Gastroesophageal sphincter (tissue), 4 donors: ENCODE results near the gene CFAP46. TPM values are rescaled to one million over a fixed set of nuclear protein-coding genes. Genes with fewer than 3 reads are reported as not detected.
"Not testable (repeated sequence)": the region's sequence is repeated elsewhere in the genome, so short reads cannot be mapped to it uniquely, and the experiment has no call there.

Experiments
- ATAC-seq: fragments of 150-250 bp; one replicate; pipeline ENCODE4 v1.9.1; 2016; ENCODE audit warnings: mild to moderate bottlenecking, moderate library complexity
- H3K27ac ChIP-seq, 4 donors: fragments of 200-600 bp; sonication (generic) in 3 of 4; 1 replicate in 3 of 4; 2 replicates in 1 of 4; pipeline ENCODE4 v1.5.1; 2016 to 2019
- H3K27me3 ChIP-seq: fragments of 200-600 bp; sonication (generic); one replicate; pipeline ENCODE4 v1.5.1; 2019
- H3K36me3 ChIP-seq, 2 donors: fragments of 200-600 bp; sonication (generic); one replicate each; pipeline ENCODE4 v1.5.1; 2019; ENCODE audit warnings: control low read depth in 1 of 2
- H3K4me1 ChIP-seq, 3 donors: fragments of 200-600 bp; sonication (generic); 1 replicate in 2 of 3; 2 replicates in 1 of 3; pipeline ENCODE4 v1.5.1; 2016 to 2019; ENCODE audit warnings: control low read depth in 2 of 3
- H3K4me3 ChIP-seq, 2 donors: fragments of 200-600 bp; sonication (generic); one replicate each; pipeline ENCODE4 v1.5.1; 2019; ENCODE audit warnings: mild to moderate bottlenecking in 1 of 2, moderate library complexity in 1 of 2
- H3K9me3 ChIP-seq, 3 donors: fragments of 200-600 bp; sonication (generic); one replicate each; pipeline ENCODE4 v1.5.1; 2017 to 2019; ENCODE audit warnings: control low read depth in 2 of 3
- EP300 ChIP-seq: sonication (generic); formaldehyde crosslinking; IDR thresholded peaks from one replicate; pipeline ENCODE4 v1.6.1; 2017; ENCODE audit warnings: antibody characterized with exemption, mild to moderate bottlenecking
- POLR2A ChIP-seq, 2 donors: fragments of 450-650 bp; IDR thresholded peaks; one replicate each; pipeline ENCODE4 v1.6.1; 2017; ENCODE audit warnings: antibody characterized with exemption in 2 of 2, mild to moderate bottlenecking in 2 of 2, moderate library complexity in 1 of 2
- POLR2AphosphoS5 ChIP-seq: sonication (generic); formaldehyde crosslinking; IDR thresholded peaks from one replicate; pipeline ENCODE4 v1.6.1; 2017; ENCODE audit warnings: antibody characterized with exemption
- WGBS, 2 donors: methylation state at CpG; one replicate each; pipeline ENCODE4 v1.1.5; 2018; ENCODE audit warnings: low coverage in 1 of 2; 5-methylcytosine and 5-hydroxymethylcytosine counted together
- total RNA-seq, 4 donors: library from RNA; depleted of rRNA; stranded (reverse); fragments of >200 nt; gene quantifications; one replicate each; pipeline ENCODE4 v1.1.0, GENCODE V29; 2016
- TF ChIP-seq, protein P1 (sequence below), 4 experiments: fragments of 200-600 bp in 2 of 4; fragments of 450-650 bp in 2 of 4; sonication (generic) in 1 of 4; IDR thresholded peaks; one replicate each; pipeline ENCODE4 v1.5.1; 2017 to 2019; ENCODE audit warnings: antibody characterized with exemption in 4 of 4, mild to moderate bottlenecking in 2 of 4, moderate library complexity in 2 of 4

Gene CFAP46
- total RNA-seq, 4 donors from 2014 or later = 0.27 to 2.2 (median 0.30) TPM; not detected in 1

DNA sequence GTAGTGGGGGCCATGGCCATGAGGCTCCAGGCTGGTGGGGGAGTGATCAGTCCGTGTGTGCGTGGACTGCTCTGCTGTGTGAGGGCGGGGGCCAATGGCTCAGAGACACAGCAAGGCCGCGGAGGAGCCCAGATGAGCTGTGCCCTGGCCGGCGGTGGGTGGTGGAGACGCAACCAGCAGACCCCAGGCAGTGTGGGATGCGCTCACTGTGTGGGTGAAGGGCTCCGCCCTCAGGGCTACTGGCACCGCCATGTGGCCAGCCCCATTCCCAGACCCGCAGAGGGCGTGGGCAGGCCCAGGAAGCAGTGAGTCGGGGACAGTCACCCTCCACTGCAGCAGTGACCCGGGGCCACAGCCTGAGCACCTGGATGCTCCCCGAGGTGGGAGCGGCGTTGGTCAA, 165.5 kb downstream of the CFAP46 start:
- WGBS, 2 donors = 73% methylated on average over 3 of the region's 18 CpGs; no CpG with 5 or more reads in 1 of the 2 donors
- no peak for ATAC-seq
- H3K36me3 ChIP-seq = peaks cover 0 to 93% of the 10 kb centered on the region in 2 donors
- TF ChIP-seq POLR2AphosphoS5 (no peak), POLR2A (IDR thresholded peaks at IDR 0.05) (no peak), EP300 (no peak)
- TF ChIP-seq, protein P1, sequence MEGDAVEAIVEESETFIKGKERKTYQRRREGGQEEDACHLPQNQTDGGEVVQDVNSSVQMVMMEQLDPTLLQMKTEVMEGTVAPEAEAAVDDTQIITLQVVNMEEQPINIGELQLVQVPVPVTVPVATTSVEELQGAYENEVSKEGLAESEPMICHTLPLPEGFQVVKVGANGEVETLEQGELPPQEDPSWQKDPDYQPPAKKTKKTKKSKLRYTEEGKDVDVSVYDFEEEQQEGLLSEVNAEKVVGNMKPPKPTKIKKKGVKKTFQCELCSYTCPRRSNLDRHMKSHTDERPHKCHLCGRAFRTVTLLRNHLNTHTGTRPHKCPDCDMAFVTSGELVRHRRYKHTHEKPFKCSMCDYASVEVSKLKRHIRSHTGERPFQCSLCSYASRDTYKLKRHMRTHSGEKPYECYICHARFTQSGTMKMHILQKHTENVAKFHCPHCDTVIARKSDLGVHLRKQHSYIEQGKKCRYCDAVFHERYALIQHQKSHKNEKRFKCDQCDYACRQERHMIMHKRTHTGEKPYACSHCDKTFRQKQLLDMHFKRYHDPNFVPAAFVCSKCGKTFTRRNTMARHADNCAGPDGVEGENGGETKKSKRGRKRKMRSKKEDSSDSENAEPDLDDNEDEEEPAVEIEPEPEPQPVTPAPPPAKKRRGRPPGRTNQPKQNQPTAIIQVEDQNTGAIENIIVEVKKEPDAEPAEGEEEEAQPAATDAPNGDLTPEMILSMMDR (IDR thresholded peaks at IDR 0.05) = no peak
- no peaks in the 10 kb centered on the region for H3K4me1 ChIP-seq
- no peak overlapping the region for H3K4me3 ChIP-seq
- H3K27ac ChIP-seq = no peak overlapping the region
- H3K27me3 ChIP-seq = peaks cover 8% of the 10 kb centered on the region
- H3K9me3 ChIP-seq = no peaks in the 10 kb centered on the region

DNA sequence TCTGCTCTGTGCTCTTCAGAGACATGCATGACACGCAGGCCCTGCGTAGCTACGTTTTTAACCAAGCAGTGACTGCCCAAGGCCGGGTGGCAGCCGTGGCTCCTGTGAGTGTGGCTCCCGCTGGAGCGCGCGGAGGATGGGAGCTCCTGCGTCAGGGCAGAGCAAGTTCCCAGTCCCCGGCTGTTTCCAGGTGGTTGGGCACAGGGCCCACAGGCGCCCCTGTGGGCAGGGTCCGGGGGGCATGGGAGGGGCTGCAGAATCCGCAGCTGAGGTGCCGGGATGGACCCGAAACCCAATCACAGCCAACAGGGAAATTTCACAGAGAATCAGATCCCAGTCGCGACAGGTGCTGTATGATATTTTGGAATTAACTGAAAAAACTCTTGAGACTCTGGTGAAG, 166.2 kb downstream of the CFAP46 start:
- 82% methylated on average over 3 of the region's 18 CpGs; no CpG with 5 or more reads in 1 of the 2 donors for WGBS, 2 donors
- no peaks in the 10 kb centered on the region for H3K9me3 ChIP-seq
- no peak for ATAC-seq
- no peak for TF ChIP-seq POLR2AphosphoS5
- TF ChIP-seq, protein P1 (IDR thresholded peaks at IDR 0.05) = no peak
- TF ChIP-seq EP300 = no peak
- no peak for TF ChIP-seq POLR2A (IDR thresholded peaks at IDR 0.05)
- peaks cover 8% of the 10 kb centered on the region for H3K27me3 ChIP-seq
- H3K27ac ChIP-seq = no peak overlapping the region
- no peak overlapping the region for H3K4me3 ChIP-seq
- no peaks in the 10 kb centered on the region for H3K4me1 ChIP-seq
- peaks cover 0 to 91% of the 10 kb centered on the region in 2 donors for H3K36me3 ChIP-seq

DNA sequence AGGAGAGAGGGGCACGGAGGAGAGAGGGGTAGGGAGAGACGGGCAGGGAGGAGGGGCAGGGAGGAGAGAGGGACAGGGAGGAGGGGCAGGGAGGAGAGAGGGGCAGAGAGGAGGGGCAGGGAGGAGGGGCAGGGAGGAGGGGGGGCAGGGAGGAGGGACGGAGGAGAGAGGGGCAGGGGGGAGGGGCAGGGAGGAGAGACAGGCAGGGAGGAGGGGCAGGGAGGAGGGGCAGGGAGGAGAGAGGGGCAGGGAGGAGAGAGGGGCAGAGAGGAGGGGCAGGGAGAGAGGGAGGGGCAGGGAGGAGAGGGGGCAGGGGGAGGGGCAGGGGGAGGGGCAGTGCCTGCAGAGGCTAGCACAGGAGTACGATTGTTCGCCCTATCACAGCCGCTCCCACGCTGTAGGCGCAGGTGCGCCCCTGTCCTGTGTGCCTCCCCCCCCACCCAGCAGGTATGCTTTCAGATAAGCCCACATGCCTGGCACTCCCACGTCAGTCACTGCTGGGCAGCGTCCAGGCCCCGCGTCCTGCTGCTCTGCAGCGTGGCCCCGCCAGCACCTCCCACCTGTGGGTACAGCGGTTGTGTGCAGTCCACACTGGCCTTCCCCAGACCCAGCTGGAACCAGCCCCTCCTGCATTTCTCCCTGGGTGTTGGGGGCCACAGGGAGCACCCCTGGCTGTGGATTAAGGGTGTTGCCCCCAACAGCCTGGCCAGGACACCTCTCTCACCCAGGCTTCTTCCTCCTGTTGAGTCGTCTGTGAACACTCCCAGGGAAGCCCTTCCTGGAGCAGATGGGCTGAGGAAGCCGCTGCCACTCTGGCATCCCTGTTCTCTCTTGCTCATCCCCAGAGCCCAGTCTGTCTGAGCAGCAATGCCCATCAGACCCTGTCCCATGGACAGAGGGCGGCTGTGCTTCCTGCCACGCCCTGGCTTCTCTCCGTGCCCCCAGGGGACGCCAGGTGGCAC, 167.2 kb downstream of the CFAP46 start:
- Histone ChIP-seq H3K4me1 (no peaks in the 10 kb centered on the region), H3K4me3 (no peak overlapping the region), H3K27ac (no peak overlapping the region), H3K36me3 (peaks cover 0 to 91% of the 10 kb centered on the region in 2 donors), H3K9me3 (no peaks in the 10 kb centered on the region), H3K27me3 (peaks cover 4% of the 10 kb centered on the region)
- 90% methylated on average over 2 to 7 of the region's 22 CpGs for WGBS, 2 donors
- no peak for ATAC-seq
- no peak for TF ChIP-seq EP300
- no peak for TF ChIP-seq POLR2AphosphoS5
- TF ChIP-seq POLR2A (IDR thresholded peaks at IDR 0.05) = no peak
- TF ChIP-seq, protein P1 (IDR thresholded peaks at IDR 0.05) = no peak

DNA sequence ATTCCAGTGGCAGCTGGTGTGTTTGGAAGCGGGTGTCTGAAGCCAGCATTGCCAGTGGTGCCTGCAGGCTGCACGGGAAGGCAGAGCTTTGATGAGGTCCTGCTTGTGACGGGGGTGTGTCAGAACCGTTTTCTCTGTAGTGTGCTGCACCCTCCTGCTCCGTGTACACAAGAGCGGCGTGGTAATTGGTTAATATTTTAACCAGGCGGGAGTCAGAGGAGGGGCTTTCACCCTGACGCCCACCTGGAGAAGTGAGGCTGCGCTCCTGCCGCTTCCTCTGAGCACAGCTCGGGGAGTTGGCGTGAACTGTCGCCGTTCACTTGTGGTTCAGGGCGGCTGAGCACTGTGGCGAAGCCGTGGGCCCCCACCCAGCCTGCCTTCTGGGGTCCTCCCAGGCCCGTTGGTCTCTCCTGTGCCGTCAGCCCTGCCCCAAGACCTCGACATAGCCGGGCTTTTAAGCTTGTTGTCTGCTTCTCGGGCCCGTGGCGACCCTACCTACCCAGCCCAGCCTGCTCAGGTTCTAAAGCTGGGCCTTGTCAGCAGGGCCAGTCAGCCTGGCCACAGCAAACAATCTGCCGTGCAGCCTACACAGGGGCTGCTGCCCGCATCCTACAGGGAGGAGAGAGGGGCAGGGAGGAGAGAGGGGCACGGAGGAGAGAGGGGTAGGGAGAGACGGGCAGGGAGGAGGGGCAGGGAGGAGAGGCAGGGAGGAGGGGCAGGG, 168.0 kb downstream of the CFAP46 start:
- H3K9me3 ChIP-seq = no peaks in the 10 kb centered on the region
- no peaks in the 10 kb centered on the region for H3K4me1 ChIP-seq
- no peak for TF ChIP-seq POLR2AphosphoS5
- no peak for TF ChIP-seq POLR2A (IDR thresholded peaks at IDR 0.05)
- TF ChIP-seq, protein P1 (IDR thresholded peaks at IDR 0.05) = no peak
- TF ChIP-seq EP300 = no peak
- H3K36me3 ChIP-seq = peaks cover 0 to 91% of the 10 kb centered on the region in 2 donors
- H3K4me3 ChIP-seq = no peak overlapping the region
- ATAC-seq = no peak
- H3K27me3 ChIP-seq = no peaks in the 10 kb centered on the region
- 79% methylated on average over 5 of the region's 29 CpGs; no CpG with 5 or more reads in 1 of the 2 donors for WGBS, 2 donors
- no peak overlapping the region for H3K27ac ChIP-seq

DNA sequence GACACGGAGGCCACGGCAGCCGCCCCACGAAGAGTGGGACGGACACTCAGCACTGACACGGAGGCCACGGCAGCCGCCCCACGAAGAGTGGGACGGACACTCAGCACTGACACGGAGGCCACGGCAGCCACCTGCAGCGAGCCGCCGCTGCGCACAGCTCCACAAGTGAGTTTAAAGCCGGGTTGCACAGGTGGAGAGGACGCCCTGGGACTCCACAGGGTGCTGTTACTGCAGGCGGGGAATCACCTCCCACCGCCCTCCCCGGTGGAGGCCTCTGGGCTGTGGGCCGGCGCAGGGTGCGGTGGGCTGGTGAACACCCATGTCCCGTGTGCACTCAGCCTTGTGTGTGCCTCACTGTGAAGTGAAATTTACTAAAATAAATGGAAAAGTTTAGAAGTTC, 169.6 kb downstream of the CFAP46 start:
- not testable (repeated sequence) for H3K27me3 ChIP-seq, H3K9me3 ChIP-seq, H3K27ac ChIP-seq, ATAC-seq, H3K4me1 ChIP-seq, H3K4me3 ChIP-seq
- peaks cover 0 to 91% of the 10 kb centered on the region in 2 donors for H3K36me3 ChIP-seq
- WGBS, 2 donors = 60 to 100% methylated on average over 1 of the region's 25 CpGs
